SK-N-SH (cell line): Measurements from ENCODE around the gene C20orf204.

Experiments
- CTCF ChIP-seq: fragments of 200-600 bp; sonication (generic); IDR thresholded peaks from 2 replicates; pipeline ENCODE4 v1.6.1; 2017; ENCODE audit warnings: antibody characterized with exemption, mild to moderate bottlenecking, moderate library complexity
- GABPA ChIP-seq: IDR thresholded peaks from 2 replicates; pipeline ENCODE4 v1.4.0; 2012; ENCODE audit warnings: low read depth, mild to moderate bottlenecking
- GATA2 ChIP-seq: sonication (generic); formaldehyde crosslinking; IDR thresholded peaks from 2 replicates; pipeline ENCODE4 v1.5.0; 2020; ENCODE audit warnings: mild to moderate bottlenecking, missing genetic modification reagents
- MAX ChIP-seq: IDR thresholded peaks from 2 replicates; pipeline ENCODE4 v1.4.0; 2012; ENCODE audit warnings: low read depth
- RAD21 ChIP-seq: IDR thresholded peaks from 2 replicates; pipeline ENCODE4 v1.6.1; 2012; ENCODE audit warnings: mild to moderate bottlenecking, low read length
- TAF1 ChIP-seq: IDR thresholded peaks from 2 replicates; pipeline ENCODE4 v1.6.1; 2012; ENCODE audit warnings: low read depth, mild to moderate bottlenecking, low read length, moderate library complexity, borderline replicate concordance
- YY1 ChIP-seq: IDR thresholded peaks from 2 replicates; pipeline ENCODE4 v1.4.0; 2012; ENCODE audit warnings: low read depth, mild to moderate bottlenecking
- TF ChIP-seq, protein P1 (sequence below): IDR thresholded peaks from 2 replicates; pipeline ENCODE4 v1.4.0; 2012; ENCODE audit warnings: low read depth, borderline replicate concordance

- no peak for TF ChIP-seq RAD21
- TF ChIP-seq CTCF, result no peak
- TF ChIP-seq GABPA, result no peak
- no peak for TF ChIP-seq GATA2 (CRISPR knock-in tag)
- TF ChIP-seq, protein P1, sequence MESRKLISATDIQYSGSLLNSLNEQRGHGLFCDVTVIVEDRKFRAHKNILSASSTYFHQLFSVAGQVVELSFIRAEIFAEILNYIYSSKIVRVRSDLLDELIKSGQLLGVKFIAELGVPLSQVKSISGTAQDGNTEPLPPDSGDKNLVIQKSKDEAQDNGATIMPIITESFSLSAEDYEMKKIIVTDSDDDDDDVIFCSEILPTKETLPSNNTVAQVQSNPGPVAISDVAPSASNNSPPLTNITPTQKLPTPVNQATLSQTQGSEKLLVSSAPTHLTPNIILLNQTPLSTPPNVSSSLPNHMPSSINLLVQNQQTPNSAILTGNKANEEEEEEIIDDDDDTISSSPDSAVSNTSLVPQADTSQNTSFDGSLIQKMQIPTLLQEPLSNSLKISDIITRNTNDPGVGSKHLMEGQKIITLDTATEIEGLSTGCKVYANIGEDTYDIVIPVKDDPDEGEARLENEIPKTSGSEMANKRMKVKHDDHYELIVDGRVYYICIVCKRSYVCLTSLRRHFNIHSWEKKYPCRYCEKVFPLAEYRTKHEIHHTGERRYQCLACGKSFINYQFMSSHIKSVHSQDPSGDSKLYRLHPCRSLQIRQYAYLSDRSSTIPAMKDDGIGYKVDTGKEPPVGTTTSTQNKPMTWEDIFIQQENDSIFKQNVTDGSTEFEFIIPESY, result no peak
- TF ChIP-seq MAX, result no peak
- TF ChIP-seq YY1, result no peak
- TF ChIP-seq TAF1, result no peak
Observed at GRCh38 chr20:64086801-64087200, 50.8 kb downstream of the C20orf204 start.
